GM12873 (cell line): ENCODE results near the gene DCPS.

Source experiments
- TF ChIP-seq, protein P1 (sequence below): IDR thresholded peaks from 2 replicates; pipeline ENCODE4 v1.5.1; 2012; ENCODE audit warnings: low read depth, mild to moderate bottlenecking, moderate library complexity, low read length, control low read depth; ENCODE audit not compliant: insufficient read depth; ENCODE audit errors: missing control alignments

The DCPS gene

DNA sequence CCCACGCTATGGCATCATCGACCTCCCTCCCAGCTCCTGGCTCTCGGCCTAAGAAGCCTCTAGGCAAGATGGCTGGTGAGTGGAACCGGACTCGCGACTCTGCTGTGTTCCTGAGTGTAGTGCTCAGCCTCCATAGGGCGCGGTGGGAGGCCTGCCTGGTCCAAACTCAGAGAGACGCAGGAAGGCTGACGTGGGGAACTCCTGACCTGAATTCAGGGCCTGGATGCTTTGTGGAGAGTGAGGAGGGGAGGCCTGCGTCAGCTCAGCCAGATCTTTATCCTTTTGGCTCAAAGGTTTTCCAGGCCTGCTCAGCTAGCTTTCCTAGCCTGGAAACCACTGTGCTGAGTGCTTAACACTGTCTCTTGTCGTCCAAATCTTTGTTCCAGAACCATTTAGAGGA lies 13.0 kb upstream of the DCPS start:
- TF ChIP-seq, protein P1, sequence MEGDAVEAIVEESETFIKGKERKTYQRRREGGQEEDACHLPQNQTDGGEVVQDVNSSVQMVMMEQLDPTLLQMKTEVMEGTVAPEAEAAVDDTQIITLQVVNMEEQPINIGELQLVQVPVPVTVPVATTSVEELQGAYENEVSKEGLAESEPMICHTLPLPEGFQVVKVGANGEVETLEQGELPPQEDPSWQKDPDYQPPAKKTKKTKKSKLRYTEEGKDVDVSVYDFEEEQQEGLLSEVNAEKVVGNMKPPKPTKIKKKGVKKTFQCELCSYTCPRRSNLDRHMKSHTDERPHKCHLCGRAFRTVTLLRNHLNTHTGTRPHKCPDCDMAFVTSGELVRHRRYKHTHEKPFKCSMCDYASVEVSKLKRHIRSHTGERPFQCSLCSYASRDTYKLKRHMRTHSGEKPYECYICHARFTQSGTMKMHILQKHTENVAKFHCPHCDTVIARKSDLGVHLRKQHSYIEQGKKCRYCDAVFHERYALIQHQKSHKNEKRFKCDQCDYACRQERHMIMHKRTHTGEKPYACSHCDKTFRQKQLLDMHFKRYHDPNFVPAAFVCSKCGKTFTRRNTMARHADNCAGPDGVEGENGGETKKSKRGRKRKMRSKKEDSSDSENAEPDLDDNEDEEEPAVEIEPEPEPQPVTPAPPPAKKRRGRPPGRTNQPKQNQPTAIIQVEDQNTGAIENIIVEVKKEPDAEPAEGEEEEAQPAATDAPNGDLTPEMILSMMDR: no peak

DNA sequence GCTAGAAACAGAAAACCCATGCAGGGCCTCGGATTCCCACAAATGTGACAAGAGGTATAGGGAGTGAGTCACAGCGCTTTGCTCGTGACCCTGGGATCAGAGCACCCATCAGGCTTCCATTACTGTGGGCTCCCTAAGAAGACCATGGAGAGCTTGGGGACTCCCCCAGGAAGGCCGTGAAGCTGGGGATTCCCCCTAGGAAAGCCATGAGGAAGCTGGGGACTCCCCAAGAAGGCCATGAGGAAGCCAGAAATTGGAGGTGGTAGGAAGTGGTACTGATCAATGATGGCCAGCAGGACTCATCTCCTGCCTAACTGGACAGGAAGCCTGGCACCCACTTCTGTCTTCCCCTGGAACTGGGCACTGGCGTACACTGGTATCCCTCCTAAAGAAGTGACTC lies 10.1 kb upstream of the DCPS start:
- TF ChIP-seq, protein P1: no peak

DNA sequence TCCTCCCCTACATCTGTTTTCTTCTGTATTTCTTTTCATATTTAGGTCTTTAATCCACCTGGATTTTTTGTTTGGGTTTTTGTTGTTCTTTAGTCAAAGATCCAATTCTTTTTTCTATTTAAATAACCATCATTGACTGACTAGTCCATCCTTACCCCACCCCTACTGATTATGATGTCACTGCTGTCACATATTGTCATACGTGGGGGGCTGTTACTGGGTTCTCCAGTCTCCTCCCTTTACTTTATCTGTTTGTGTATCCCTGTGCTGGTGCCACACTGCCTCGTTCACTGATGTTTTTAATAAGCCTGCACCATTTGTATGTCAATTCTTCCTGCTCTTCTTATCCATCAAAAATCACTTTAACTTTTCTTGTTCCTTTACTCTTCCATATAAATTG lies 6.9 kb upstream of the DCPS start:
- TF ChIP-seq, protein P1: no peak

DNA sequence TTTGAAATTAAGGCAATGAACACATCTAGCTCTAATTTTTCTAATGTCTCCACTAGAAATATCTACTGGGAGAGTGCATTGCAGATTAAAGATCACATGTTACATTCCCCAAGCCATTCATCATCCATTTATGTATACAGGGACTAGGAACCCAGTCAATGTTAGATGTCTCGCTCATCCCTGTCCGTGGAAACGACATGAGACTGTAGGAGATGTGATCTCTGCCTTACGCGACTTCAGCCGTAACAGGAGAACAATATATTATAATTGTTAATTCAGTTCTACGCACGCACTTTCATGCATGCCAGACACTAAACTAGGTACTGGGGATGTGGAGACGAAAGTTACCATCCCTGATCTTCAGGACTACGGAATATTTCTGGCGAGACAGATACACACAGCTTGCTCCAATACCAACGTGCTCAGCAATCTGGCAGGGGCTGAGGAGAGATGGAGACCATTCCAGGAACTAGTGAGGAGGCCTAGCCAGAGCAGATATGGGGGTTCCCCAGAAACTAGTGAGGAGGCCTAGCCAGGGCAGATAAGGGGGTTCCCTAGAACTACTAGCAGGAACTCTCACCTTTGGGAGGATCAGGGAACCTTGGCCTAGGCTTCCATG lies 706 bp downstream of the DCPS start:
- TF ChIP-seq, protein P1: no peak

DNA sequence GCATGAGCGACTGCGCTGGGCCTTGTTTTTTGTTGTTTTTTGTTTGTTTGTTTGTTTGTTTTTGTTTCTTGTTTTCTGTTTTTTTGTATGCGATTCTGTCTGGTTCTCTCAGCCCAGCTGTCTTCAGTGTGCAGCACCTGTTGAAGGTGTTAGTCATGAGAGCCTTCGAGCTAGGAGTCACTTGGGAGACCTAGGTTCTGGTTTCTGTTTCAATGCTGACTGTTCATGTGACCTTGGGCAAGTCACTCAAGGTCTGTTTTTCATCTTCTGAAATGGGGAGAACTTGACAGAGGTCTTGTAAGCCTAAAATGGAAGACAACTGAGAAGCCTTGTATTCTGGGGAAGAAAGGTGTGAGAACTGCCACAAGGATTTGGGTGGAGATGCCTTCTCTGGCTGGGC lies 1.8 kb downstream of the DCPS start:
- TF ChIP-seq, protein P1: no peak

DNA sequence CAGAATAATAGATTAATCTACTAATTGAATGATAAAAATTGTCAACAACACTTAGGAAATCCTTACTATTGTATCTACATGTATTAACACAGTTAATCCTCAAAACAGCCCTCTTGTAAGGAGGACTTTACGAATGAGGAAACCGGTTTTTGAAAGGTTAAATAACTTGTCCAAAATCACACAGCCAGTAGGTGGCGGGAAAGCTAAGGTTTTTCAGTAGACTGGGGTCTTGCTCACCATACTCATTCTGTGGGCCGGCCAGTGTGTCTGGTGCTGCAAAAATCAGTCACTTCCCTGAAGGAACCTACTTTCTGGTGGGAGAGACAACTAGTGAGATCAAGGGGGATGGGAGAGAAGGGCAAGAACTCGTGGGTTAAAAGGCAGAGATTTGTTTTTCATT lies 3.8 kb downstream of the DCPS start:
- TF ChIP-seq, protein P1: peak; percentile 41

DNA sequence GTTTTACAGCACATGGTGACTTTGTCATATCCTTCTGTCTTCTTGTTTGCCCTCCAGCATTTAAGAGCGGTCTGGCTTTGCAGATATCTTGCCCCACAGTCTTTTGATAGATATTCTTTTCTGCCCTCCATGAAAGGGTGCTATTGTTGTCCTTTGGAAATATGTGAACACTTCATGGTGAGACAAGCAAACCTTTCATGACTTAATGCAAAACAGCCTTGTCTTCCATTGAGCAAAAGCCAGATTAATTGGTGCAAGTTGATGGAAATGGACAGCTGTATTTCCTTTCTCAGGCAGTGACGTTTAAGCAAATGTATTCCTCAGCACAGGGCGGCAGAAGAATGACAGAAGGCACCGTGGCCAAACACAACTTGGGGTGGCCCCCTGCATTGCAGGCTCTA lies 4.4 kb downstream of the DCPS start:
- TF ChIP-seq, protein P1: no peak
